Placental pericyte (primary cell): ENCODE measurements around the gene ENTPD1. TPM values are rescaled to one million over a fixed set of nuclear protein-coding genes. Genes with fewer than 3 reads are reported as not detected.

Experiments
- total RNA-seq: library from RNA; depleted of rRNA; stranded (reverse); fragments of >200 nt; gene quantifications from 2 replicates; pipeline ENCODE4 v1.2.3, GENCODE V29; 2012

Gene ENTPD1
- 1.1 TPM in 1 of 2 replicates, not detected in the other for total RNA-seq

GRCh38 chr10:95756041-95756761, at the start of gene ENTPD1:
ENTPD1 (plus strand) TSS chr10:95756163; CDS start chr10:95756240, 77 bp downstream.

GRCh38 chr10:95907456-95908253, 151.7 kb downstream of the ENTPD1 start, which contains the start of gene CC2D2B:
CC2D2B (plus strand) TSS chr10:95907975; CDS start chr10:95911324, 3,349 bp downstream.

Other genes with a start within 250 kb of the ENTPD1 start
- gene SORBS1, start 194.8 kb upstream of the ENTPD1 start, total RNA-seq: 0.44 and 1.3 TPM in 2 replicates
- 102 and 120 TPM in 2 replicates for gene ALDH18A1, start 99.5 kb upstream of the ENTPD1 start, total RNA-seq
- 26.0 and 45.8 TPM in 2 replicates for gene TCTN3, start 62.2 kb upstream of the ENTPD1 start, total RNA-seq
- gene CC2D2B, start 151.8 kb downstream of the ENTPD1 start, total RNA-seq: not detected in 2 replicates